GM12873 (cell line): ENCODE results near the gene CD22.

Source experiments
- TF ChIP-seq, protein P1 (sequence below): IDR thresholded peaks from 2 replicates; pipeline ENCODE4 v1.5.1; 2012; ENCODE audit warnings: low read depth, mild to moderate bottlenecking, moderate library complexity, low read length, control low read depth; ENCODE audit not compliant: insufficient read depth; ENCODE audit errors: missing control alignments

Gene CD22

DNA sequence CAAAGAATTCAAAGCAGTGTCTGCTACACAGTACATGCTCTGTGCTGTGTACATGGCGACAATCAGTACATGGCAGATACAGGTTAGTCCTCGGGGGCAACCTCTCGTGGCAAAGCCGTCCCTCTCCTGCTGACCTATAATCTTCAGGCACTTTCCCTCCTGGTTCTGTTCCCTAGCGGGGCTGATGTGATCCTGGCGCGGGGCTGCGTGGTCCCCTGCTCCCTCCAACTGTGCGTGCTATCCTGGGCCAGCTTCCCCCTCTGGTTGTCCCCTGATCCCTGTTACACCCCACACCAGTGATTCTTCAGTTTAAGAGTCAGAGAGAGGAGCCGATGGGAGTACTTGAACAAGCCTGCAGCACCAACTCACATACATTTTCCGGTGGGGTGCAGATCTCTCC lies 25.0 kb upstream of the CD22 start:
- TF ChIP-seq, protein P1, sequence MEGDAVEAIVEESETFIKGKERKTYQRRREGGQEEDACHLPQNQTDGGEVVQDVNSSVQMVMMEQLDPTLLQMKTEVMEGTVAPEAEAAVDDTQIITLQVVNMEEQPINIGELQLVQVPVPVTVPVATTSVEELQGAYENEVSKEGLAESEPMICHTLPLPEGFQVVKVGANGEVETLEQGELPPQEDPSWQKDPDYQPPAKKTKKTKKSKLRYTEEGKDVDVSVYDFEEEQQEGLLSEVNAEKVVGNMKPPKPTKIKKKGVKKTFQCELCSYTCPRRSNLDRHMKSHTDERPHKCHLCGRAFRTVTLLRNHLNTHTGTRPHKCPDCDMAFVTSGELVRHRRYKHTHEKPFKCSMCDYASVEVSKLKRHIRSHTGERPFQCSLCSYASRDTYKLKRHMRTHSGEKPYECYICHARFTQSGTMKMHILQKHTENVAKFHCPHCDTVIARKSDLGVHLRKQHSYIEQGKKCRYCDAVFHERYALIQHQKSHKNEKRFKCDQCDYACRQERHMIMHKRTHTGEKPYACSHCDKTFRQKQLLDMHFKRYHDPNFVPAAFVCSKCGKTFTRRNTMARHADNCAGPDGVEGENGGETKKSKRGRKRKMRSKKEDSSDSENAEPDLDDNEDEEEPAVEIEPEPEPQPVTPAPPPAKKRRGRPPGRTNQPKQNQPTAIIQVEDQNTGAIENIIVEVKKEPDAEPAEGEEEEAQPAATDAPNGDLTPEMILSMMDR: no peak

DNA sequence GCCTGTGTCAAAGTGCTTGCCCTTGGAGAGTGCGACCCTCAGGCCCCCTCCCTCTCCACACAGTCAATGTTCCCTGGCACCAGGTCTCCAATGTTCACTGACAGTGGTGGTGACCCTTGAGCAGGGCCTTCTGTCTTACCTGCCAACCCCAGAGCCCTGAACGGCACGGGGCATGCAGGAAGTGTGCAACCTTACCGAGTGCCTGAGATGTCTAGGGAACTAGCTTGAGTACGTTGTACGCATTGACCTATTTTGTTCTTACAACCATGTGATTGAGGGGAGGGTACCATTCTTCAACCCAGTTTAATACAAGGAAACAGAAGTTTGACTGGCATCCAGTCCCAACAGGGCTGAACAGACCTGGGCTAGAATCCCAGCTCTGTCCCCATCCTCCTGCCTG lies 23.8 kb upstream of the CD22 start:
- TF ChIP-seq, protein P1: no peak

DNA sequence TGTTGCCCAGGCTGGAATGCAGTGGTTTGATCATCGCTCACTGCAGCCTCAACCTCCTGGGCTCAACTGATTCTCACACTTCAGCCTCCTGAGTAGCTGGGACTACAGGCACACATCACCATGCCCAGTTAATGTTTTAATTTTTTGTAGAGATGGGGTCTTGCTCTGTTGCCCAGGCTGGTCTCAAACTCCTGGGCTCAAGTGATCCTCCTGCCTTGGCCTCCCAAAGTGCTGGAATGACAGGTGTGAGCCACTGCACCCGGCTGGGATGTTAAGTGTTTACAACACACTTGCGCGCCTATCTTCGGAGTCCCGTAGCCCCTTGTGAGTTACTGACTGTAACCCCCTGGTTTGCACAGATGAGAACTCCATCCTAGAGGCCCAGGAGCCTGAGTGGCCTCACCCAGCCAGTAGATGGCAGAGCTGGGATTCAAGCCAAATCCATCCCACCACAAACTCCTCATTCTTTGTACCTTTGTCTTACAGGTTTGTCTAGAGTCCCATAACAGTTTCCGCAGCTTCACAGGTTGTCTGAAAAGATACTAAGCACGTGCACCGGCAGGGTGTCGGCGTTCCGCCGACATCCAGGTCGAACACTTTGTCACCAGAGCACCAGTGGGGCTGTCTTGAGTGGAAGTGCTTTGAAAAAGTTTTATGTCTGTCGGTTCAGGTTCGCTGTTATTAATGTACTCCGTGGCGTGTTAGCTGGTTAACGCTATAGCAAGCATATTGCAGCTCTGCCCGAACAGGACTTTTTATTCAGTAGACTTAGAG lies 22.3 kb upstream of the CD22 start:
- TF ChIP-seq, protein P1: peak; percentile 65

DNA sequence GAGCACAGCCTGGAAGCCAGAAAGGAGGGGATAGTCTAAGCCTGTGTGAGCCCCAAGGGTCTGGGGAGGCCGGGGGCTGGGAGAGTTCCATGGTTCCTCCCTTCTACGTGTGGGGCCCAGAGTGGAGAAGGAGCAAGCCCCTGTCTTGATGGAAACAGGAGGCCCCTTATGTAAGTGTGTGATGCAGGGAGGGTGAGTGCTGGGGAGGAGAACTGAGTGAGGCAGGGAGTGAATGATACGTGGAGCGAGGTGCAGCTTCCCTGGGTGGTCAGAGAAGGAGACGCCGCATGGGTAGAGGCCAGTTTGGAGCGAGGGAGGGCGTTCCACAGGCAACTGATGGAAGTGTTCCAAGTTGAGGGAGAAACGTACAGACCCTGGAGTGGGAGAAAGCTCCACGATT lies 21.1 kb upstream of the CD22 start:
- TF ChIP-seq, protein P1: no peak

DNA sequence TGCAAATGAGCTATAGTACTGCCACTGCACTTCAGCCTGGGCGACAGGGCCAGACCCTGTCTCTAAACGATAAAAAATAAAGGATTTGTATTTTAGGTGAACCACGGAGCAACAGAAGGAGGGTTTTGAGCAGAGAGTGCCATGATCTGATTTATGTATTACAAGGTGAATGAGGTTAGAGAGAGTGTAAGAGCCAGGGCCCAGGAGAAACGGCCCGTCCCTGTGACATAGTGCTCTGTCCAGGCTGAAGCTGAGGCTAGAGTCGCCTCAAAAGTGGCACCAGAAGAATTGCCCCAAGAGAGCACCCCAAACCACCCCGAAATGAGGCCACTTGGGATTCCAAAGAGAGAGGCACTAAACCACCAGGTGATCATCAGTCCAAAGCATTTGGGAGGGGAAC lies 20.1 kb upstream of the CD22 start:
- TF ChIP-seq, protein P1: no peak

DNA sequence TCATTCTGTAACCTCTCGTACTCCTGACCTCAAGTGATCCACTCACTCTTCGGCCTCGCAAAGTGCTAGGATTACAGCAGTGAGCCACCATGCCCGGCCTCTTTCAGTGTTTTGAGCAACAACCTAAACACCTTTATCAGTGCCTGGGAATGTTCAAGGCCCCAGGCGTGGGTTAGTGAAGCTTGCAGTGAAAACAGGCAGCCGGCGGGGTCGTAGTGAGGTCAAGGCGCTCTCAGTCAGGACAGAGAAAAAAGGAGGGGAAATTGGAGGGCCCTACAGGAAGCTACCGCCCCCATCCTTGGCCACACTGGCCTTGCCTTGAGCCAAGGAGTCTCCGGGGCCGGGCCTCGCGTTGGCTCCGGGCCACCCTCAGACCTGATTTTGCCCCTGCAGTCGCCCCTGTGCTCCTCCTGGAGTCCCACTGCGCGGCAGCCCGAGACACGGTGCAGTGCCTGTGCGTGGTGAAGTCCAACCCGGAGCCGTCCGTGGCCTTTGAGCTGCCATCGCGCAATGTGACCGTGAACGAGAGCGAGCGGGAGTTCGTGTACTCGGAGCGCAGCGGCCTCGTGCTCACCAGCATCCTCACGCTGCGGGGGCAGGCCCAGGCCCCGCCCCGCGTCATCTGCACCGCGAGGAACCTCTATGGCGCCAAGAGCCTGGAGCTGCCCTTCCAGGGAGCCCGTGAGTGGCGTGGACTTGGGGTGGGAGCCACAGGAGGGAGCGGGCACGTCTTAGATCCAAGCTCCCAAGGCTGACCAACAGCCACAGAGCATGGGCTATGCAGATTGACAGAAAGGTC lies 19.3 kb upstream of the CD22 start:
- TF ChIP-seq, protein P1: no peak

DNA sequence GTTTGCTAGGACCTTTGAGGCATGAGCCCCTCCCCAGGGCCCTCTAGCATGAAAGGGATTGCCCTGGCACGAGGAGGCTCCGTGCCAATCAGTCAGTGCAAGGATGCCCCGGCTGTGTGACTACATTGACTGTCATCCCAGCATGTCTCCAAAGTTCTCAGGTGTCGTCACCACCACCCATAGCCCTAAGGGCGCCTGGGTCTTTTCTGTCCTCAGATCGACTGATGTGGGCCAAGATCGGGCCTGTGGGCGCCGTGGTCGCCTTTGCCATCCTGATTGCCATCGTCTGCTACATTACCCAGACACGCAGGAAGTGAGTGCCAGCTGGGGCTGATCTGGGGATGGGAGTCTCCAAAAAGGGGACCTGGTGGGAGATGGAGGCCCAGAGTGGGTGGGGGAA lies 18.7 kb upstream of the CD22 start:
- TF ChIP-seq, protein P1: no peak
